ENCODE data around the gene TMEM117.
A peak's percentile ranks its signal among the peaks of the same experiment; 100 is the strongest.

The TMEM117 gene

DNA sequence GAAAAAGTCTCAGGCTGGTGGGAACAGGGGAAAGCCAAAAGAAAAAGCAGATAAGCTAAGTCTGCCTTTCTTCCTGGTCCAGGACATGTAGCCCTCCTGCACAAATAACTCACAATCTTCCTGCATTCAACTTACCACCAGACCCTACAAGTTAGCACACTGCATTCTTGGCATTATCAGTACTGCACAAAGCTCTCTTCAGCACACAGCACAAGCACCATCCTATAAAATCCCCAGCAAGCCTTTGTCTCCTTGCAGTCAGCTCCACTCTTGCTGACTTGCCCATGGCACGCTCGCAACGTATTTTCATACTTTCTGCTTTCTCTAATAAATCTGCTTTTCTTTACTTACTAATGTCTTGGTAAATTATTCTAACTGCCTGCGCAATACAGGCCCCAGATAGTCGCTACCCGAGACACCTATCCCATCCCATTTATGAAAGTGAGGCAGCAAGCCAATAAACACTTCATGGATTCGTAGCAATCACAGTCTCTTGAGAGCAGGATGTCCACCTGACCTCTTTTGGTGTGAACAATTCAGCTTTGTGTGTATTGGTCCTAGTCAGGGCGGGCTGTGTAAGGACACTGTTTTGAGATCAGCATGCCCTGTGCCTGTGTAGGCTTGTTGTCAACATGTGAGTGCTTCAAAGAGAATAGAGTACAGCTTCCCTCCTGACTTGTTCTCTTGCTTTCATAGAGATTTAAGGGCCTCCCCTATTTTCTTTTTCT, 49.0 kb downstream of the TMEM117 start:
- no peak for DNase-seq
- no peak for TF ChIP-seq GATA1 (IDR thresholded peaks at IDR 0.05; ENCODE audit: low read depth, low read length)

- DNase-seq, result no peak
- no peak for TF ChIP-seq POLR2A (IDR thresholded peaks at IDR 0.05; ENCODE audit: low read length)
- no peak for TF ChIP-seq GATA1 (IDR thresholded peaks at IDR 0.05; ENCODE audit: low read depth, low read length)
Measured at GRCh38 chr12:43887397-43887796, 51.5 kb downstream of the TMEM117 start.

DNA sequence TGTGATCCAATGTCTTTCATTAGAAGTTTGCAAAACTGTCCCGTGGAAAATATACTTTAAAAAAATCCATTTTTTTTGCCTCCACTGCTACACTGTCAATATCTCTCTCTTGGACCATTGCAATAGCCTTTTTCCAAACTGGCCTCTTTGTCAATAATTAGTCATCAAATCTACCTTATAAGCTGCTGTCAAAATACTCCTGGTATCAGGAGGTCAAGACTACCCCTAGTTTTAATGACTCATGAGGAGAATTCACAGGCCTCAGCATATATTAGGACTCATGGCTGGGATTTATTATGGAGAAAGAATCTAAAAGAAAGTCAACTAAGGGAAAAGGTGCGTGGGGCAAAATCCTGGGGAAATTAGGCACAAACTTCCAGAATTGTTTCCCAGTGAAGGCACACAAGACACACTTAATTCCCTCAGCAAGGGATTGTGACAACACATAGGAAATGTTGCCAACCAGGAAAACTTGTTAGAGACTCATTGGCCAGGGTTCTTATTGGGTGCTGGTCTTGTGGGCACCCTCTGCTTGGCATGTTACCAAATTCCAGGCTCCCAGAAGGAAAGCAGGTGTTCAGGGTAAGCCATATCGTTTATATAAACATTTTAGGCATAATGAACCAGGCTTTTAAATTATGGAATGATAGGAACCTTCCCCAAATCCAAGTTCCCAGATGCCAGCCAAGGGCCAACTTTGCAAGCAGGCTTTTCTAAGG, 56.1 kb downstream of the TMEM117 start:
- DNase-seq, result no peak
- no peak for TF ChIP-seq POLR2A (IDR thresholded peaks at IDR 0.05; ENCODE audit: low read length)
- no peak for TF ChIP-seq GATA1 (IDR thresholded peaks at IDR 0.05; ENCODE audit: low read depth, low read length)

DNA sequence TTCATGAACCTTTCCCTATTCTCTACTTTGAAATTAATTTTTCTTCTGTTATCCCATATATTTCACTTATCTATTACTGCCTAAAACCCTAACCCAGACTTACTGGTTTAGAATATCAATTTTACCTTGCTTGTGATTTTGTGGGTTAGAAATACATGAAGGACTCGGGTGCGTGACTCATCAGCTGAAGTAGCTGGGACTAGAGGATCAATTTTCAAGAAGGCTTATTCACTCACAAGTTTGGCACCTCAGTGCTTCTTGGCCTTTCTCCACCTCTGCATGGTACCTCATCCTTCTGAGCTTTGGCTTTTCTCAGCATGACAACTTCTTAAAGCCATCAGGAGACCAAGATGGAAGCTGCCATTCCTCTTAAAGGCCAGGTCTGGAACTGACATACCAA, 57.8 kb downstream of the TMEM117 start:
- DNase-seq, result no peak
- TF ChIP-seq POLR2A (IDR thresholded peaks at IDR 0.05; ENCODE audit: low read length), result no peak
- TF ChIP-seq GATA1 (IDR thresholded peaks at IDR 0.05; ENCODE audit: low read depth, low read length), result no peak

DNA sequence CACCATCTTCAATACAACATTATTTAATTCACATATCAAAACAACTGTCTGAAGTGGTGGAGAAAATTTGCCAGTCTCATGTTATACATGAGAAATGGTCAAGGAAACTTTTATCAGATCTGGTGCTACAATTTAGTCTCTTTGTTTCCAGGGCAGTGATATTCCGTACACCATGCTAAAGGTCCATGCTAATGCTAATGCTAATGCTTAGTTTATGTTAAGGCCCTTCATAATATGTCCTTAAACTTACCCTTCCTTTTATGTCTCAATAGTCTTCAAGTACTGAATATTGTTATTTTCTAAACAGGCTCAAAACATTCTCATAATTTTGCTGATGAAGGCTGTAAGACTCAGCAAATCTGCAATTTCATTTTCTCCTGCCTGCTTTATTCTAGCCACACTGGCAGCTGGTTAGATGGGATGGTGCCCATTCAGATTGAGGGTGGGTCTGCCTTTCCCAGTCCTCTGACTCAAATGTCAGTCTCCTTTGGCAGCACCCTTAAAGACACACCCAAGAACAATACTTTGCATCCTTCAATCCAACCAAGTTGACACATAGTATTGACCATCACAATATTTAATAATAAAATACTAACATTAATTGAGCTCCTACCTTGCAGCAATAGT, 59.8 kb downstream of the TMEM117 start:
- no peak for TF ChIP-seq GATA1 (IDR thresholded peaks at IDR 0.05; ENCODE audit: low read depth, low read length)
- TF ChIP-seq POLR2A (IDR thresholded peaks at IDR 0.05; ENCODE audit: low read length), result no peak
- DNase-seq, result no peak

DNA sequence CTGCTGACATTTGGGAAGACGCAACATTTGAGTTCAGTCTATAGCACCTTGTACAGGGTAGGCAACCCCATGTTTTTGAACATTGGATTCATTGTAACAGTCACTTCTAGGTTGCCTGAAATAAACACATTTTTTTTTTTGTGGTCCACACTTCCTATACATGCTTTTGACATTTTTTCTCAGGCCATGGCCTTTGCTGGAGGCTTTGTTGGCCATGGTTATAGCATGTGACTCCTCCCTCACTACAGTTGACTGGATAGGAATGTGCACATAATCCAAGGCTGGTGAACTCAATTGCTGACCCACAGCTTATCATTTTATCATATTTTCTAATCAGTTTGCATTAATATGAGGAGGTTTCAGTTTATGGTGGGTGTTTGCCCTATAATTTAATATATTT, 60.6 kb downstream of the TMEM117 start:
- TF ChIP-seq GATA1 (IDR thresholded peaks at IDR 0.05; ENCODE audit: low read depth, low read length) (no peak), POLR2A (IDR thresholded peaks at IDR 0.05; ENCODE audit: low read length) (no peak)
- DNase-seq, result no peak

GRCh38 chr12:43898474-43898873, 62.6 kb downstream of the TMEM117 start:
- TF ChIP-seq GATA1 (IDR thresholded peaks at IDR 0.05; ENCODE audit: low read depth, low read length) (no peak), POLR2A (IDR thresholded peaks at IDR 0.05; ENCODE audit: low read length) (no peak)
- no peak for DNase-seq

GRCh38 chr12:43899574-43899973, 63.7 kb downstream of the TMEM117 start:
- TF ChIP-seq POLR2A (IDR thresholded peaks at IDR 0.05; ENCODE audit: low read length) (no peak), GATA1 (IDR thresholded peaks at IDR 0.05; ENCODE audit: low read depth, low read length) (no peak)
- DNase-seq, result no peak

DNA sequence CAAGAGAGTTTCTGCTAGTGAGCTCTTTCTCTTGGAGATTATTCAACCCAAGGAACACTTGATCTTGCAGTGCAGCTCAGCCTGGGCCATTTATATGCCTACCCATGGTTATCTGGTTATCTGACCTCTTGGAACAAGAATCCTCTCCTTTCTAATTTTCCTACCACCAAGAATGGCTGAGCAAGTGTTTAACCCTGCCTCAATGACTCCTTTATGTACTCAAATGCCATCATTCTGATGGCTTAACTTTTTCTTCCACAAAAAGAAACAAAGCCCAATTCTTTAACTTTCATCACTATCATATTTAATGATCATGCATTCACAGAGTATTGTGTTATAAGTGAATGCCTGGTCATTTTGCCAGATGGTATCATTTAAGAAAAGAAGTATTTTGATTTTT, 67.8 kb downstream of the TMEM117 start:
- DNase-seq, result no peak
- TF ChIP-seq POLR2A (IDR thresholded peaks at IDR 0.05; ENCODE audit: low read length) (no peak), GATA1 (IDR thresholded peaks at IDR 0.05; ENCODE audit: low read depth, low read length) (no peak)

- no peak for DNase-seq
- TF ChIP-seq POLR2A (IDR thresholded peaks at IDR 0.05; ENCODE audit: low read length) (no peak), GATA1 (IDR thresholded peaks at IDR 0.05; ENCODE audit: low read depth, low read length) (no peak)
Measured at GRCh38 chr12:43912859-43913258, 77.0 kb downstream of the TMEM117 start.

- no peak for DNase-seq
- TF ChIP-seq GATA1 (IDR thresholded peaks at IDR 0.05; ENCODE audit: low read depth, low read length), result no peak
- TF ChIP-seq POLR2A (IDR thresholded peaks at IDR 0.05; ENCODE audit: low read length), result no peak
Measured at GRCh38 chr12:43914391-43914790, 78.5 kb downstream of the TMEM117 start.

DNA sequence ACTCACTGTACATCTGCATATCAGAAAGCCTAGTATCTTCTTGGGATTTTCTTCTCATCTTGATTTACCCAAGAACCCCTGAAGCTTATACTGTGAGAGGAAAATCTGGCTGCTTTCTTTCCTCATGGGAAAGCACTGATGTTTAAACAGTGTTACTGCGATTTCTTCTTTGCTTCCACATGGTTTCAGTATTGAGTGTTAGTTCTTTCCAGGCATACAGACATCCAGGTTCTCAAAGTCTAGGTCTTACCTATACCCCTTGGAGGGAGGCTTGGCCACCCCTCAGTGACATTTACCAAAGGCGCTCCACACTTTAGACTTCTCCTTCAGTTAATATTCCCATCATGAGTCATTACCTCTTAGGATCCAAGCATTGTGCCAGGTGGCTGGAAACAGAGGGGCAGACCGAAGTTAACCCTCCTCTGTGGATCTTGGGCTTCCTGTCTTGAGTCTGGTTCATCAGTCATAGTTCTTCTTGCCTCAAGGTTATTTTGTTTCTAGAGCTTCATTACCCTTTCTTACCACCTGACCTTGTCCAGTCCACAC, 79.1 kb downstream of the TMEM117 start:
- DNase-seq, result no peak
- no peak for TF ChIP-seq POLR2A (IDR thresholded peaks at IDR 0.05; ENCODE audit: low read length)

- DNase-seq, result peak in 1 of 2 experiments; percentile 21
- TF ChIP-seq GATA1 (IDR thresholded peaks at IDR 0.05; ENCODE audit: low read depth, low read length) (no peak), POLR2A (IDR thresholded peaks at IDR 0.05; ENCODE audit: low read length) (no peak)
Measured at GRCh38 chr12:43917896-43918295, 82.0 kb downstream of the TMEM117 start.

- TF ChIP-seq POLR2A (IDR thresholded peaks at IDR 0.05; ENCODE audit: low read length) (no peak), GATA1 (IDR thresholded peaks at IDR 0.05; ENCODE audit: low read depth, low read length) (no peak)
- DNase-seq, result no peak
Measured at GRCh38 chr12:43921666-43922337, 85.9 kb downstream of the TMEM117 start.
